Measurements from ENCODE around the gene TTI1. TPM values are rescaled to one million over a fixed set of nuclear protein-coding genes. Genes with fewer than 3 reads are reported as not detected.

The TTI1 gene
- total RNA-seq, 1 donor from 2014 or later, result 10.6 TPM

GRCh38 chr20:38034108-38034649 is 923 bp upstream of the TTI1 start:
- peaks cover 44% of the 10 kb centered on the region for H3K4me1 Mint-ChIP-seq (ENCODE audit: low read depth)
- peaks cover 2% of the 10 kb centered on the region for H3K36me3 Mint-ChIP-seq (ENCODE audit: low read depth)
- H3K4me3 Mint-ChIP-seq (ENCODE audit: unreplicated experiment), result peak overlapping the region; percentile 87
- no peak for DNase-seq (ENCODE audit: low spot score)
- no peaks in the 10 kb centered on the region for H3K27me3 Mint-ChIP-seq (ENCODE audit: low read depth)
- TF ChIP-seq, protein P1, sequence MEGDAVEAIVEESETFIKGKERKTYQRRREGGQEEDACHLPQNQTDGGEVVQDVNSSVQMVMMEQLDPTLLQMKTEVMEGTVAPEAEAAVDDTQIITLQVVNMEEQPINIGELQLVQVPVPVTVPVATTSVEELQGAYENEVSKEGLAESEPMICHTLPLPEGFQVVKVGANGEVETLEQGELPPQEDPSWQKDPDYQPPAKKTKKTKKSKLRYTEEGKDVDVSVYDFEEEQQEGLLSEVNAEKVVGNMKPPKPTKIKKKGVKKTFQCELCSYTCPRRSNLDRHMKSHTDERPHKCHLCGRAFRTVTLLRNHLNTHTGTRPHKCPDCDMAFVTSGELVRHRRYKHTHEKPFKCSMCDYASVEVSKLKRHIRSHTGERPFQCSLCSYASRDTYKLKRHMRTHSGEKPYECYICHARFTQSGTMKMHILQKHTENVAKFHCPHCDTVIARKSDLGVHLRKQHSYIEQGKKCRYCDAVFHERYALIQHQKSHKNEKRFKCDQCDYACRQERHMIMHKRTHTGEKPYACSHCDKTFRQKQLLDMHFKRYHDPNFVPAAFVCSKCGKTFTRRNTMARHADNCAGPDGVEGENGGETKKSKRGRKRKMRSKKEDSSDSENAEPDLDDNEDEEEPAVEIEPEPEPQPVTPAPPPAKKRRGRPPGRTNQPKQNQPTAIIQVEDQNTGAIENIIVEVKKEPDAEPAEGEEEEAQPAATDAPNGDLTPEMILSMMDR (IDR thresholded peaks at IDR 0.05), result no peak
- H3K27ac Mint-ChIP-seq (ENCODE audit: unreplicated experiment), result peak overlapping the region; percentile 94
- H3K9me3 Mint-ChIP-seq (ENCODE audit: low read depth), result peaks cover 5% of the 10 kb centered on the region

DNA sequence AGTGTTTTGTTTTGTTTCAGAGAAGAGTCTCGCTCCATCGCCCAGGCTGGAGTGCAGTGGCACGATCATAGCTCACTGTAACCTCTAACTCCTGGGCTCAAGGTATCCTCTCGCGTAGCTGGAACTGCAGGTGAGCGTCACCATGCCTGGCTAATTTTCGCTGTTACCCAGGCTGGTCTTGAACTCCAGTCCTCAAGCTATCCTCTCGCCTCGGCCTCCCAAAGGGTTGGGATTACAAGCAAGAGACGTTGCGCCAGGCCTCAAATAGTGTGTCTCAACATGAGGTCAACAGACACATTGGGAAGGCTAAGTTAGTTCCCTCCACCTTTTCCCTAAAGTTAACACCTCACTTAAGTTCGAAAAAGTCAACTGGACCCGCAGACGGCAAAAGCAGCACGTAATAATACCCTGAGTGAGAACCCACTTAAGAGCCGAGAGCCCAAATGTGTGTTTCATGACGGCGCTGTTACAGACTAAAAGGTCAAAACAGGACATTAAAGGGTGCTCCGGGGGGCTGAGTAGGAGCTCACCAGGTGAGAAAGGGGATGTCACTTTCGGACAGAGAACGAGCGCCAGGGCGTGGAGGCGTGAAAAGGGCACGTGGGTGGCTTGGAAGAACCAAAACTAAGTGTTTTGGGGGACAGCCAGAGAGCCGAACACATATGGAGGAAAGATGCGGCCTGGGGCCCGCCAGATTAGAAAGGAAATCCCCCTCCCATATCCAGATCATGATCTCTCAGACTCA is 499 bp downstream of the TTI1 start:
- DNase-seq (ENCODE audit: low spot score), result no peak
- H3K4me3 Mint-ChIP-seq (ENCODE audit: unreplicated experiment), result peak overlapping the region; percentile 87
- H3K36me3 Mint-ChIP-seq (ENCODE audit: low read depth), result peaks cover 3% of the 10 kb centered on the region
- H3K27ac Mint-ChIP-seq (ENCODE audit: unreplicated experiment), result peak overlapping the region; percentile 94
- TF ChIP-seq, protein P1 (IDR thresholded peaks at IDR 0.05), result no peak
- peaks cover 44% of the 10 kb centered on the region for H3K4me1 Mint-ChIP-seq (ENCODE audit: low read depth)
- H3K27me3 Mint-ChIP-seq (ENCODE audit: low read depth), result no peaks in the 10 kb centered on the region
- H3K9me3 Mint-ChIP-seq (ENCODE audit: low read depth), result peaks cover 6% of the 10 kb centered on the region

DNA sequence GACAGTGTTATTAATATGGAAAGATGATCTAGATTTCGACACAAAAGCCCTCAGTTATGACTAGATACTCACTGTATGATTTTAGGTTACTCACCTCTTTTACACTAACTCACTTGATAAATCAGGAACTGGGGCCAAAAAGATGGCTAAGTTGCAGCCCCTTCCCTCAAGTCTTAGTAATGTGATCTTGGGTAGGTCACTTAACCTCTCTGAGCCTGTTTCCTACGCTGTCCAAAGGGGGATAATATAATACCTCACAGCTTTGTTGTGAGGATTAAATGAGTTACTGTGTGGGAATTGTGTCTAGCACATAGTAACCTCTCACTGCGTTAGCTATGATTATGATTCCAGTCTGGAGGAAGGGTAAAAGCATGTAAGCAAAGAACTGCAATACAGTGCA is 1.3 kb downstream of the TTI1 start:
- no peak overlapping the region for H3K27ac Mint-ChIP-seq (ENCODE audit: unreplicated experiment)
- H3K4me1 Mint-ChIP-seq (ENCODE audit: low read depth), result peaks cover 38% of the 10 kb centered on the region
- H3K36me3 Mint-ChIP-seq (ENCODE audit: low read depth), result peaks cover 3% of the 10 kb centered on the region
- peak overlapping the region; percentile 87 for H3K4me3 Mint-ChIP-seq (ENCODE audit: unreplicated experiment)
- no peak for DNase-seq (ENCODE audit: low spot score)
- peaks cover 6% of the 10 kb centered on the region for H3K9me3 Mint-ChIP-seq (ENCODE audit: low read depth)
- H3K27me3 Mint-ChIP-seq (ENCODE audit: low read depth), result no peaks in the 10 kb centered on the region
- TF ChIP-seq, protein P1 (IDR thresholded peaks at IDR 0.05), result no peak

- Mint-ChIP-seq H3K27me3 (ENCODE audit: low read depth) (no peaks in the 10 kb centered on the region), H3K36me3 (ENCODE audit: low read depth) (peaks cover 3% of the 10 kb centered on the region), H3K27ac (ENCODE audit: unreplicated experiment) (no peak overlapping the region), H3K4me3 (ENCODE audit: unreplicated experiment) (no peak overlapping the region), H3K4me1 (ENCODE audit: low read depth) (peaks cover 24% of the 10 kb centered on the region), H3K9me3 (ENCODE audit: low read depth) (peaks cover 6% of the 10 kb centered on the region)
- TF ChIP-seq, protein P1 (IDR thresholded peaks at IDR 0.05), result no peak
- no peak for DNase-seq (ENCODE audit: low spot score)
These were observed 3.8 kb downstream of the TTI1 start for GRCh38 chr20:38029453-38029852.

DNA sequence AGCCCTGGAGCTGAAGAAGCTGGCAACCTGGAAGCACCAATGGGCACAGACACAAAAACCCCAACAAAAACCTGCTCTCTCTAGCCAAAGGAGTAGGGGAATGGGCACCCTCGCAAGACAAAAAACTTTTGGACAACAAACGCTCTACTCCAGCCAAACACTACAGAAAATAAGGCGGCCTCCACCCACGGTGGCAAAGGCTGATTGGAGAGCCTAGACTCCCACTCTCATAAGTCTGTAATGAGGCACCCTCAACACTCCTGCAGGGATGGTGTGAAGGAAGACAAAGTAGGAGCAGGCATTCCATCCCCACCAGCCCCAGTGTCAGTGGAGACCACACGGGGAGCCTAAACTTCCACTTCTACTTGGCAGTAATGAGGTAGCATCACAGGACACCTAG is 8.8 kb downstream of the TTI1 start:
- TF ChIP-seq, protein P1 (IDR thresholded peaks at IDR 0.05), result no peak
- Mint-ChIP-seq H3K4me3 (ENCODE audit: unreplicated experiment) (no peak overlapping the region), H3K9me3 (ENCODE audit: low read depth) (peaks cover 4% of the 10 kb centered on the region), H3K4me1 (ENCODE audit: low read depth) (peaks cover 18% of the 10 kb centered on the region), H3K27ac (ENCODE audit: unreplicated experiment) (peak overlapping the region; percentile 65), H3K36me3 (ENCODE audit: low read depth) (peaks cover 3% of the 10 kb centered on the region), H3K27me3 (ENCODE audit: low read depth) (no peaks in the 10 kb centered on the region)
- DNase-seq (ENCODE audit: low spot score), result no peak

Measured in chondrocyte (in vitro differentiated cells).